SK-N-SH (cell line): ENCODE data around the gene LSM14B. TPM values are rescaled to one million over a fixed set of nuclear protein-coding genes. Genes with fewer than 3 reads are reported as not detected.

ENCODE experiments used
- CTCF ChIA-PET: fragments of 300-600, 350-600 bp; formaldehyde crosslinking; extraction: SDS; loops from one replicate; lab custom pipeline; 2021; lab: Yijun Ruan, JAX
- POLR2A ChIA-PET: fragments of 350-600 bp; sonication (Branson Sonifier 250); formaldehyde crosslinking; extraction: SDS; loops from one replicate; lab custom pipeline; 2020; ENCODE audit warnings: antibody characterized with exemption, inconsistent platforms; lab: Yijun Ruan, JAX
- DNase-seq: peaks from one replicate; pipeline ENCODE4 v3.0.0; 2012
- H2AFZ ChIP-seq: fragments of 200-600 bp; sonication (generic); 2 replicates; pipeline ENCODE4 v1.8.1; 2016; ENCODE audit warnings: antibody characterized with exemption, mild to moderate bottlenecking, low read depth
- H3F3A ChIP-seq: fragments of 200-600 bp; sonication (generic); replicated peaks from 2 replicates; pipeline ENCODE3; 2016; ENCODE audit warnings: antibody characterized with exemption, mild to moderate bottlenecking; ENCODE audit not compliant: insufficient read depth
- H3K27ac ChIP-seq, 2 experiments: fragments of 200-500 bp in 1 of 2; fragments of 200-600 bp in 1 of 2; sonication (Bioruptor generic) in 1 of 2; sonication (generic), shearing (Covaris generic) in 1 of 2; 2 replicates each; pipeline versions ENCODE4 v1.5.1 to v1.6.1; 2014 to 2016; ENCODE audit warnings: low read depth in 2 of 2, inconsistent platforms in 1 of 2, low read length in 1 of 2, mild to moderate bottlenecking in 1 of 2, mixed read lengths in 1 of 2
- H3K27me3 ChIP-seq: fragments of 200-600 bp; sonication (generic), shearing (Covaris generic); 2 replicates; pipeline ENCODE4 v1.6.1; 2016; ENCODE audit warnings: mixed run types; ENCODE audit not compliant: insufficient read depth
- H3K36me3 ChIP-seq, 2 experiments: fragments of 200-500 bp in 1 of 2; fragments of 200-600 bp in 1 of 2; sonication (Bioruptor generic) in 1 of 2; sonication (generic) in 1 of 2; replicated peaks in 1 of 2; 2 replicates each; pipeline versions ENCODE3 to v1.5.1; 2014 to 2016; ENCODE audit warnings: low read length in 1 of 2, mild to moderate bottlenecking in 1 of 2; ENCODE audit not compliant: insufficient read depth in 2 of 2, control insufficient read depth in 1 of 2
- H3K4me1 ChIP-seq, 2 experiments: fragments of 200-500 bp in 1 of 2; fragments of 200-600 bp in 1 of 2; sonication (Bioruptor generic) in 1 of 2; sonication (generic), shearing (Covaris generic) in 1 of 2; 2 replicates each; pipeline versions ENCODE4 v1.5.1 to v1.6.1; 2014 to 2016; ENCODE audit warnings: low read depth in 1 of 2, low read length in 1 of 2, mixed run types in 1 of 2; ENCODE audit not compliant: insufficient read depth in 2 of 2, control insufficient read depth in 1 of 2
- H3K4me2 ChIP-seq: fragments of 200-600 bp; sonication (generic), shearing (Covaris generic); 2 replicates; pipeline ENCODE4 v1.6.1; 2017; ENCODE audit warnings: mixed run types
- H3K4me3 ChIP-seq, 2 experiments: fragments of 200-500 bp in 1 of 2; fragments of 200-600 bp in 1 of 2; sonication (Bioruptor generic) in 1 of 2; sonication (generic), shearing (Covaris generic) in 1 of 2; 2 replicates each; pipeline versions ENCODE4 v1.5.1 to v1.8.1; 2014 to 2016; ENCODE audit warnings: low read depth in 2 of 2, inconsistent platforms in 1 of 2, low read length in 1 of 2, mild to moderate bottlenecking in 1 of 2, mixed read lengths in 1 of 2, moderate library complexity in 1 of 2
- H3K79me2 ChIP-seq: fragments of 200-600 bp; sonication (generic); 2 replicates; pipeline ENCODE4 v1.8.1; 2017; ENCODE audit warnings: mild to moderate bottlenecking; ENCODE audit not compliant: insufficient read depth
- H3K9ac ChIP-seq: fragments of 200-600 bp; sonication (generic); 2 replicates; pipeline ENCODE4 v1.6.1; 2017; ENCODE audit warnings: mixed run types
- H3K9me2 ChIP-seq: fragments of 200-600 bp; sonication (generic); 2 replicates; pipeline ENCODE4 v1.6.1; 2017; ENCODE audit warnings: mixed run types
- H3K9me3 ChIP-seq: fragments of 200-600 bp; sonication (generic); 2 replicates; pipeline ENCODE4 v1.6.1; 2017; ENCODE audit warnings: mixed run types, mild to moderate bottlenecking, moderate library complexity
- H4K20me1 ChIP-seq: fragments of 200-600 bp; sonication (generic); 2 replicates; pipeline ENCODE4 v1.6.1; 2017; ENCODE audit warnings: mild to moderate bottlenecking, mixed run types; ENCODE audit not compliant: insufficient read depth
- CTCF ChIP-seq: fragments of 200-600 bp; sonication (generic); IDR thresholded peaks from 2 replicates; pipeline ENCODE4 v1.6.1; 2017; ENCODE audit warnings: antibody characterized with exemption, mild to moderate bottlenecking, moderate library complexity
- EP300 ChIP-seq, 2 experiments: IDR thresholded peaks; 2 replicates each; pipeline versions ENCODE4 v1.4.0 to v1.6.1; 2012; ENCODE audit warnings: borderline replicate concordance in 1 of 2, low read depth in 1 of 2, low read length in 1 of 2
- FOSL2 ChIP-seq: IDR thresholded peaks from 2 replicates; pipeline ENCODE4 v1.4.0; 2012; ENCODE audit warnings: low read depth, mild to moderate bottlenecking, moderate library complexity, borderline replicate concordance
- GABPA ChIP-seq: IDR thresholded peaks from 2 replicates; pipeline ENCODE4 v1.4.0; 2012; ENCODE audit warnings: low read depth, mild to moderate bottlenecking
- JUND ChIP-seq: IDR thresholded peaks from 2 replicates; pipeline ENCODE4 v1.4.0; 2012
- MAX ChIP-seq: IDR thresholded peaks from 2 replicates; pipeline ENCODE4 v1.4.0; 2012; ENCODE audit warnings: low read depth
- MXI1 ChIP-seq: IDR thresholded peaks from 2 replicates; pipeline ENCODE4 v1.6.1; 2012; ENCODE audit warnings: mild to moderate bottlenecking, low read depth, low read length, improper control_type of control experiment
- RAD21 ChIP-seq: IDR thresholded peaks from 2 replicates; pipeline ENCODE4 v1.6.1; 2012; ENCODE audit warnings: mild to moderate bottlenecking, low read length
- WGBS: methylation state at CpG from one replicate; pipeline ENCODE4 v1.1.6; 2017; ENCODE audit warnings: low lambda C conversion rate; 5-methylcytosine and 5-hydroxymethylcytosine counted together
- polyA plus RNA-seq, 3 experiments: library from polyadenylated mRNA; depleted of rRNA; stranded (reverse); fragments of >200 nt; gene quantifications; 2 replicates each; pipeline ENCODE4 v1.2.3, GENCODE V29; 2012

The LSM14B gene
- polyA plus RNA-seq, 1 of the 3 experiments (the other 2 are of a cell fraction): 64.6 TPM

- no peaks in the 10 kb centered on the region for H3K9me2 ChIP-seq
- no peak for DNase-seq
- H3K9ac ChIP-seq: no peak overlapping the region
- TF ChIP-seq EP300 (IDR thresholded peaks at IDR 0.05; ENCODE audit: borderline replicate concordance in 1 of 2, low read depth in 1 of 2, low read length in 1 of 2) (no peak), MAX (no peak), GABPA (no peak), JUND (no peak), FOSL2 (no peak)
- ChIA-PET POLR2A (no interaction called here), CTCF (interaction anchor here (1.8 to 2.6 kb wide), 2 partner anchors 19 to 164 kb away, joined by 6 to 11 read pairs; no protein-coding TSS in a partner anchor)
- H3F3A ChIP-seq: peaks cover 4% of the 10 kb centered on the region
- H3K27ac ChIP-seq: no peak overlapping the region
- H2AFZ ChIP-seq: no peak overlapping the region
- peaks cover 0 to 12% of the 10 kb centered on the region in 2 experiments; a peak in 1 of 4 replicates for H3K4me1 ChIP-seq
- no peaks in the 10 kb centered on the region for H4K20me1 ChIP-seq
- no peaks in the 10 kb centered on the region for H3K79me2 ChIP-seq
- WGBS: 93% methylated on average over 23 of the region's 26 CpGs
- no peaks in the 10 kb centered on the region for H3K27me3 ChIP-seq
- no peak overlapping the region for H3K4me2 ChIP-seq
- H3K9me3 ChIP-seq: no peaks in the 10 kb centered on the region
- H3K36me3 ChIP-seq: peaks cover 12 to 25% of the 10 kb centered on the region in 2 experiments
- H3K4me3 ChIP-seq: no peak overlapping the region
Observed at GRCh38 chr20:62174870-62175624, 52.8 kb downstream of the LSM14B start.

- H3K9ac ChIP-seq: no peak overlapping the region
- no peaks in the 10 kb centered on the region for H3K9me3 ChIP-seq
- no peak overlapping the region for H3K4me3 ChIP-seq
- ChIA-PET CTCF (interaction anchor here (1.8 to 2.6 kb wide), 2 partner anchors 19 to 165 kb away, joined by 6 to 11 read pairs; no protein-coding TSS in a partner anchor), POLR2A (no interaction called here)
- peaks cover 16 to 25% of the 10 kb centered on the region in 2 experiments for H3K36me3 ChIP-seq
- 96% methylated on average over 4 of the region's 10 CpGs for WGBS
- H3K9me2 ChIP-seq: no peaks in the 10 kb centered on the region
- no peak for DNase-seq
- H2AFZ ChIP-seq: no peak overlapping the region
- TF ChIP-seq CTCF: no peak
- H3K4me2 ChIP-seq: no peak overlapping the region
- H3K27me3 ChIP-seq: no peaks in the 10 kb centered on the region
- no peaks in the 10 kb centered on the region for H3K79me2 ChIP-seq
- H3K27ac ChIP-seq: no peak overlapping the region
- no peaks in the 10 kb centered on the region for H4K20me1 ChIP-seq
- peaks cover 0 to 12% of the 10 kb centered on the region in 2 experiments; a peak in 1 of 4 replicates for H3K4me1 ChIP-seq
- peaks cover 7% of the 10 kb centered on the region for H3F3A ChIP-seq
Observed at GRCh38 chr20:62175711-62176110, 53.4 kb downstream of the LSM14B start.

- Histone ChIP-seq H2AFZ (no peak overlapping the region), H3K9ac (no peak overlapping the region), H3K36me3 (peaks cover 14 to 31% of the 10 kb centered on the region in 2 experiments), H3F3A (peaks cover 18% of the 10 kb centered on the region), H3K27ac (peak overlapping the region in 1 of 2 experiments; percentile 81; a peak in 2 of 4 replicates), H3K9me2 (no peaks in the 10 kb centered on the region), H4K20me1 (no peaks in the 10 kb centered on the region), H3K4me3 (no peak overlapping the region), H3K4me2 (no peak overlapping the region), H3K27me3 (no peaks in the 10 kb centered on the region), H3K79me2 (peaks cover under 1% of the 10 kb centered on the region; the same call in 1 of the 2 replicates), H3K4me1 (peaks cover 0 to 12% of the 10 kb centered on the region in 2 experiments; a peak in 1 of 4 replicates), H3K9me3 (no peaks in the 10 kb centered on the region)
- CTCF ChIA-PET: interaction anchor here (1.6 to 1.8 kb wide), 2 partner anchors 40 to 166 kb away, joined by 4 to 6 read pairs; no protein-coding TSS in a partner anchor
- TF ChIP-seq RAD21 (peak; percentile 13; the same call in 1 of the 2 replicates), MXI1 (no peak)
- 79% methylated on average over 15 of the region's 15 CpGs for WGBS
- POLR2A ChIA-PET: interaction anchor here (0.7 to 1.0 kb wide), 3 partner anchors 25 to 110 kb away, joined by 3 to 4 read pairs (median 3); no protein-coding TSS in a partner anchor
- DNase-seq: peak; percentile 75
Observed at GRCh38 chr20:62176866-62177265, 54.6 kb downstream of the LSM14B start.
